H1 (cell line): ENCODE measurements around the gene EHD2. TPM values are rescaled to one million over a fixed set of nuclear protein-coding genes. Genes with fewer than 3 reads are reported as not detected.

Experiments
- CTCF ChIA-PET: fragments of 300-600 bp; sonication (Branson Sonifier 250); formaldehyde crosslinking; loops from one replicate; lab custom pipeline; 2021; ENCODE audit not compliant: partially characterized antibody; lab: Charles Lee
- POLR2A ChIA-PET: fragments of 300-600 bp; sonication (Branson Sonifier 250); formaldehyde crosslinking; loops from one replicate; lab custom pipeline; 2021; ENCODE audit warnings: inconsistent platforms; ENCODE audit not compliant: partially characterized antibody; lab: Charles Lee
- DNase-seq, 2 experiments: peaks; one replicate each; pipeline versions ENCODE4 v3.0.0 to v3.0.0-alpha.2; 2010 to 2022; ENCODE audit warnings: low spot score in 2 of 2, low read depth in 1 of 2, mixed read lengths in 1 of 2
- FAIRE-seq: peaks from 2 replicates; lab custom pipeline; 2011; peaks lifted over from hg19 to GRCh38; lab: Jason Lieb, UNC
- H2AFZ ChIP-seq: 2 replicates; pipeline ENCODE4 v1.8.1; 2012; ENCODE audit warnings: low read length, inconsistent platforms
- H2AK5ac ChIP-seq: 2 replicates; pipeline ENCODE4 v1.6.1; 2013; ENCODE audit warnings: low read depth, low read length
- H2BK120ac ChIP-seq: replicated peaks from 2 replicates; pipeline ENCODE3; 2013; ENCODE audit warnings: low read depth, low read length, inconsistent platforms
- H2BK12ac ChIP-seq: 2 replicates; pipeline ENCODE4 v1.6.1; 2013; ENCODE audit warnings: low read depth, low read length
- H2BK15ac ChIP-seq: 2 replicates; pipeline ENCODE4 v1.6.1; 2013; ENCODE audit warnings: low read length
- H2BK20ac ChIP-seq: 2 replicates; pipeline ENCODE4 v1.6.1; 2013; ENCODE audit warnings: low read length
- H2BK5ac ChIP-seq: 2 replicates; pipeline ENCODE4 v1.6.1; 2013; ENCODE audit warnings: low read depth, low read length
- H3K14ac ChIP-seq: 2 replicates; pipeline ENCODE4 v1.6.1; 2013; ENCODE audit warnings: inconsistent platforms; ENCODE audit not compliant: insufficient read length
- H3K18ac ChIP-seq: 2 replicates; pipeline ENCODE4 v1.6.1; 2013; ENCODE audit warnings: low read length; ENCODE audit errors: extremely low read depth
- H3K23ac ChIP-seq: 2 replicates; pipeline ENCODE4 v1.6.1; 2013; ENCODE audit warnings: inconsistent platforms; ENCODE audit not compliant: insufficient read length
- H3K23me2 ChIP-seq: 2 replicates; pipeline ENCODE4 v1.6.1; 2013; ENCODE audit warnings: low read depth, low read length
- H3K27ac ChIP-seq: 2 replicates; pipeline ENCODE4 v1.6.1; 2011; ENCODE audit warnings: low read depth, low read length, inconsistent platforms
- H3K27me3 ChIP-seq, 4 experiments: replicated peaks in 1 of 4; 1 replicate in 1 of 4; 2 replicates in 3 of 4; pipeline versions ENCODE4 v1.6.1 to v1.8.1; 2011 to 2013; ENCODE audit warnings: low read length in 3 of 4, mild to moderate bottlenecking in 3 of 4, inconsistent platforms in 2 of 4, mixed read lengths in 2 of 4, moderate library complexity in 1 of 4; ENCODE audit not compliant: control insufficient read depth in 3 of 4, insufficient read depth in 3 of 4; ENCODE audit errors: extremely low read depth in 1 of 4
- H3K36me3 ChIP-seq, 4 experiments: 2 replicates each; pipeline versions ENCODE4 v1.6.1 to v1.8.1; 2011 to 2013; ENCODE audit warnings: mild to moderate bottlenecking in 4 of 4, low read length in 3 of 4, moderate library complexity in 2 of 4, control low read depth in 1 of 4, inconsistent platforms in 1 of 4; ENCODE audit not compliant: insufficient read depth in 4 of 4, control insufficient read depth in 2 of 4
- H3K4ac ChIP-seq: replicated peaks from 2 replicates; pipeline ENCODE3; 2013; ENCODE audit warnings: low read length, low read depth, mixed read lengths, inconsistent platforms; ENCODE audit not compliant: insufficient read length
- H3K4me1 ChIP-seq, 4 experiments: replicated peaks in 1 of 4; 1 replicate in 1 of 4; 2 replicates in 3 of 4; pipeline versions ENCODE4 v1.6.1 to v1.8.1; 2011 to 2013; ENCODE audit warnings: low read length in 3 of 4, inconsistent platforms in 2 of 4, mixed read lengths in 1 of 4; ENCODE audit not compliant: insufficient read depth in 4 of 4, control insufficient read depth in 3 of 4
- H3K4me2 ChIP-seq, 2 experiments: 2 replicates each; pipeline versions ENCODE4 v1.6.1 to v1.8.1; 2011 to 2013; ENCODE audit warnings: low read depth in 2 of 2, low read length in 2 of 2, control low read depth in 1 of 2, inconsistent platforms in 1 of 2, mild to moderate bottlenecking in 1 of 2; ENCODE audit not compliant: insufficient read depth in 1 of 2
- H3K4me3 ChIP-seq, 4 experiments: fragments of 200-600, 300-600 bp in 1 of 4; sonication (generic), shearing (Covaris generic), sonication (Bioruptor Twin) in 1 of 4; 2 replicates each; pipeline versions ENCODE4 v1.5.1 to v1.8.1; 2011 to 2016; ENCODE audit warnings: low read length in 4 of 4, low read depth in 3 of 4, control low read depth in 2 of 4, inconsistent platforms in 2 of 4, mild to moderate bottlenecking in 2 of 4, mixed read lengths in 1 of 4, moderate library complexity in 1 of 4; ENCODE audit not compliant: insufficient read depth in 2 of 4; ENCODE audit errors: extremely low read depth in 1 of 4
- H3K56ac ChIP-seq: replicated peaks from 2 replicates; pipeline ENCODE3; 2013; ENCODE audit warnings: low read depth, mild to moderate bottlenecking, mixed read lengths, low read length, inconsistent platforms; ENCODE audit not compliant: insufficient read length
- H3K79me1 ChIP-seq: 2 replicates; pipeline ENCODE4 v1.6.1; 2013; ENCODE audit warnings: low read depth, low read length, control low read depth
- H3K79me2 ChIP-seq, 2 experiments: 2 replicates each; pipeline versions ENCODE4 v1.6.1 to v1.8.1; 2012 to 2013; ENCODE audit warnings: low read length in 2 of 2, mild to moderate bottlenecking in 2 of 2, inconsistent platforms in 1 of 2; ENCODE audit not compliant: insufficient read depth in 2 of 2, control insufficient read depth in 1 of 2
- H3K9ac ChIP-seq, 4 experiments: replicated peaks in 1 of 4; 1 replicate in 1 of 4; 2 replicates in 3 of 4; pipeline versions ENCODE4 v1.6.1 to v1.8.1; 2011 to 2013; ENCODE audit warnings: low read depth in 3 of 4, low read length in 3 of 4, control low read depth in 2 of 4, mild to moderate bottlenecking in 2 of 4, moderate library complexity in 2 of 4, inconsistent platforms in 1 of 4; ENCODE audit errors: extremely low read depth in 1 of 4
- H3K9me3 ChIP-seq, 2 experiments: 2 replicates each; pipeline versions ENCODE4 v1.6.1 to v1.8.1; 2012 to 2013; ENCODE audit warnings: mild to moderate bottlenecking in 2 of 2, moderate library complexity in 2 of 2, control low read depth in 1 of 2, inconsistent platforms in 1 of 2, low read depth in 1 of 2, low read length in 1 of 2, mixed read lengths in 1 of 2; ENCODE audit not compliant: insufficient read depth in 2 of 2
- H4K20me1 ChIP-seq, 2 experiments: replicated peaks in 1 of 2; 2 replicates each; pipeline versions ENCODE3 to v1.8.1; 2011 to 2013; ENCODE audit warnings: inconsistent platforms in 2 of 2, low read length in 2 of 2, mild to moderate bottlenecking in 1 of 2; ENCODE audit not compliant: insufficient read depth in 2 of 2, control insufficient read depth in 1 of 2
- H4K5ac ChIP-seq: 2 replicates; pipeline ENCODE4 v1.6.1; 2013; ENCODE audit warnings: low read length, low read depth, mixed read lengths, inconsistent platforms; ENCODE audit not compliant: insufficient read length
- H4K8ac ChIP-seq: 2 replicates; pipeline ENCODE4 v1.8.0; 2013; ENCODE audit warnings: mild to moderate bottlenecking, moderate library complexity, low read length, inconsistent platforms; ENCODE audit not compliant: insufficient read depth; ENCODE audit errors: extremely low read depth
- H4K91ac ChIP-seq: replicated peaks from 2 replicates; pipeline ENCODE3; 2013; ENCODE audit warnings: low read length, mixed read lengths, inconsistent platforms; ENCODE audit not compliant: insufficient read length
- BCL11A ChIP-seq, 2 experiments: IDR thresholded peaks; one replicate each; pipeline ENCODE4 v1.6.1; 2011; ENCODE audit warnings: low read depth in 2 of 2, low read length in 2 of 2, mild to moderate bottlenecking in 2 of 2
- SUZ12 ChIP-seq: fragments of 200-600 bp; sonication (generic); IDR thresholded peaks from 2 replicates; pipeline ENCODE4 v1.6.1; 2012; ENCODE audit warnings: mild to moderate bottlenecking, inconsistent platforms, low read length, moderate library complexity, mixed read lengths
- TCF12 ChIP-seq: IDR thresholded peaks from 2 replicates; pipeline ENCODE4 v1.6.1; 2011; ENCODE audit warnings: low read depth, mild to moderate bottlenecking, low read length
- WGBS, 2 experiments: shearing (Covaris generic) in 1 of 2; methylation state at CpG; one replicate each; pipeline versions ENCODE4 v1.1.6 to v1.1.7; 2013 to 2015; ENCODE audit warnings: low lambda C conversion rate in 2 of 2, mixed read lengths in 2 of 2, inconsistent platforms in 1 of 2, low coverage in 1 of 2, missing lambda C conversion rate in 1 of 2; ENCODE audit not compliant: insufficient replicate concordance in 2 of 2, insufficient coverage in 1 of 2, insufficient read length in 1 of 2; ENCODE audit errors: extremely low coverage in 1 of 2, missing lambda C conversion rate in 1 of 2; 5-methylcytosine and 5-hydroxymethylcytosine counted together
- polyA plus RNA-seq, 7 experiments: library from polyadenylated mRNA; depleted of rRNA in 3 of 7; stranded (reverse) in 5 of 7; unstranded in 2 of 7; fragments of >200 nt in 5 of 7; fragments of 200-250 nt in 2 of 7; gene quantifications; 1 replicate in 5 of 7; 2 replicates in 1 of 7; 4 replicates in 1 of 7; pipeline versions ENCODE4 v1.2.1 to v1.2.3, GENCODE V29; 2011 to 2013; ENCODE audit warnings: missing spikeins in 2 of 7, mixed read lengths in 2 of 7
- total RNA-seq: library from RNA; stranded (reverse); fragmentation: NEBNext Ultra II Directional; extraction: Animal tissue kit (Norgen Biotek cat#: 25700); gene quantifications from 2 replicates; pipeline ENCODE4 v1.2.1, GENCODE V29; 2021
- TF ChIP-seq, protein P1 (sequence below): IDR thresholded peaks from 2 replicates; pipeline ENCODE4 v1.6.1; 2012; ENCODE audit warnings: low read length, inconsistent platforms

Gene EHD2
- total and polyA plus RNA-seq, 2 of the 8 experiments (the other 6 are each of a cell fraction or from before 2014, with no cell fraction given), result 4.5 to 14.3 TPM

DNA sequence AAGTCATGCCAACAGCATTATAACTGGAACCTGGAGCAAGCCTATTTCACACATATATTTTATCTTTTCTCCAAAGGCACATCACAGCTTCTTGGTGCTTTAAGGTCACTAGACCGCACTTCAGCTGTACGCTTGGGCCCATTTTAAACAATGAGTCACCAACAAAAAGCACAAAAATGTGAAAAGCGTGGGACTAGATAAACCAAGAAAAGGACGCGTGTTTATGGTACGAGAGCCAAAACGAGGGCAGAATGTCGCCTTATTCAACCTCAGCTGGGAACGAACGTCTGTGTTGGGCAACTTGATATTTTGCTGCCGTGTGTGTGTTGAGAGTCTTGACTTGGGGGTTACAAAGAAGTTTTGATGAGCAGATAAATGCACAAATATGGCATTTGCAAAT lies 9.2 kb upstream of the EHD2 start:
- Histone ChIP-seq H3K4me3 (no peak overlapping the region), H2AFZ (no peak overlapping the region), H3K4ac (no peak overlapping the region), H2BK120ac (no peak overlapping the region), H2AK5ac (no peak overlapping the region), H4K8ac (no peak overlapping the region), H3K23ac (no peak overlapping the region), H3K23me2 (no peaks in the 10 kb centered on the region), H3K79me1 (no peaks in the 10 kb centered on the region), H4K20me1 (peaks cover 0 to 1% of the 10 kb centered on the region in 2 experiments), H3K14ac (no peak overlapping the region), H2BK20ac (no peak overlapping the region), H2BK12ac (no peak overlapping the region), H3K56ac (no peak overlapping the region), H4K91ac (no peak overlapping the region), H3K4me2 (no peak overlapping the region), H4K5ac (no peak overlapping the region), H3K27me3 (no peaks in the 10 kb centered on the region), H3K18ac (no peak overlapping the region), H3K27ac (no peak overlapping the region), H2BK15ac (no peak overlapping the region), H3K4me1 (peaks cover 0 to under 1% (median 0%) of the 10 kb centered on the region in 4 experiments; a peak in 1 of 7 replicates), H3K36me3 (peaks cover under 1 to 19% (median 4%) of the 10 kb centered on the region in 4 experiments; a peak in 6 of 8 replicates), H3K9me3 (no peaks in the 10 kb centered on the region), H2BK5ac (no peak overlapping the region), H3K79me2 (no peaks in the 10 kb centered on the region), H3K9ac (no peak overlapping the region)
- POLR2A ChIA-PET, result interaction anchor here (1.1 to 1.9 kb wide), 2 partner anchors 41 to 213 kb away, joined by 3 to 5 read pairs; partner anchors contain the start of gene NOP53
- DNase-seq (no peak), FAIRE-seq (no peak)
- CTCF ChIA-PET, result interaction anchor here (0.8 to 24.9 kb wide), 9 partner anchors 8 to 419 kb away, joined by 3 to 436 read pairs (median 3); partner anchors contain the start of gene EHD2
- 95% methylated on average over 11 of the region's 11 CpGs; no CpG with 5 or more reads in 1 of the 2 experiments for WGBS, 2 experiments
- no peak for TF ChIP-seq SUZ12
- TF ChIP-seq, protein P1, sequence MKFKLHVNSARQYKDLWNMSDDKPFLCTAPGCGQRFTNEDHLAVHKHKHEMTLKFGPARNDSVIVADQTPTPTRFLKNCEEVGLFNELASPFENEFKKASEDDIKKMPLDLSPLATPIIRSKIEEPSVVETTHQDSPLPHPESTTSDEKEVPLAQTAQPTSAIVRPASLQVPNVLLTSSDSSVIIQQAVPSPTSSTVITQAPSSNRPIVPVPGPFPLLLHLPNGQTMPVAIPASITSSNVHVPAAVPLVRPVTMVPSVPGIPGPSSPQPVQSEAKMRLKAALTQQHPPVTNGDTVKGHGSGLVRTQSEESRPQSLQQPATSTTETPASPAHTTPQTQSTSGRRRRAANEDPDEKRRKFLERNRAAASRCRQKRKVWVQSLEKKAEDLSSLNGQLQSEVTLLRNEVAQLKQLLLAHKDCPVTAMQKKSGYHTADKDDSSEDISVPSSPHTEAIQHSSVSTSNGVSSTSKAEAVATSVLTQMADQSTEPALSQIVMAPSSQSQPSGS, result no peak
- no peak for TF ChIP-seq BCL11A (IDR thresholded peaks at IDR 0.05; ENCODE audit: low read depth in 2 of 2, low read length in 2 of 2)
- no peak for TF ChIP-seq TCF12
